Neutrophil (primary cell): Measurements from ENCODE around the gene SORD.

Source experiments
- H3K27ac ChIP-seq: fragments of 200-600 bp; sonication (generic); 2 replicates; pipeline ENCODE4 v1.5.1; 2016; ENCODE audit warnings: mild to moderate bottlenecking, moderate library complexity
- H3K27me3 ChIP-seq: fragments of 200-600 bp; sonication (generic); 2 replicates; pipeline ENCODE4 v1.6.0; 2016; ENCODE audit warnings: mild to moderate bottlenecking
- H3K36me3 ChIP-seq: fragments of 200-600 bp; sonication (generic); 2 replicates; pipeline ENCODE4 v1.5.1; 2017
- H3K4me1 ChIP-seq, 2 experiments: fragments of 200-600 bp in 1 of 2; sonication (generic) in 1 of 2; 1 replicate in 1 of 2; 2 replicates in 1 of 2; pipeline versions ENCODE4 v1.5.1 to v1.6.1; 2013 to 2016; ENCODE audit warnings: low read depth in 1 of 2, low read length in 1 of 2, mild to moderate bottlenecking in 1 of 2, moderate library complexity in 1 of 2; ENCODE audit not compliant: control insufficient read depth in 1 of 2, insufficient read depth in 1 of 2
- H3K4me3 ChIP-seq, 2 experiments: fragments of 200-600 bp in 1 of 2; sonication (generic) in 1 of 2; 1 replicate in 1 of 2; 2 replicates in 1 of 2; pipeline ENCODE4 v1.5.1; 2013 to 2016; ENCODE audit warnings: low read depth in 1 of 2, low read length in 1 of 2, mild to moderate bottlenecking in 1 of 2, moderate library complexity in 1 of 2
- H3K9me3 ChIP-seq: fragments of 200-600 bp; sonication (generic); 2 replicates; pipeline ENCODE4 v1.5.1; 2016
- CTCF ChIP-seq: fragments of 200-600 bp; sonication (generic); IDR thresholded peaks from 2 replicates; pipeline ENCODE4 v1.5.1; 2016; ENCODE audit warnings: antibody characterized with exemption

The SORD gene

GRCh38 chr15:45122719-45123118 lies 99.7 kb downstream of the SORD start:
- TF ChIP-seq CTCF = no peak
- Histone ChIP-seq H3K36me3 (no peaks in the 10 kb centered on the region), H3K4me1 (peaks cover 3 to 6% of the 10 kb centered on the region in 2 experiments)

GRCh38 chr15:45123397-45123796 lies 100.4 kb downstream of the SORD start:
- Histone ChIP-seq H3K9me3 (no peaks in the 10 kb centered on the region), H3K36me3 (no peaks in the 10 kb centered on the region), H3K27me3 (peaks cover 96% of the 10 kb centered on the region), H3K27ac (no peak overlapping the region), H3K4me3 (no peak overlapping the region), H3K4me1 (no peaks in the 10 kb centered on the region)
- TF ChIP-seq CTCF = no peak

More at GRCh38 chr15:45122719-45123118, 99.7 kb downstream of the SORD start:
- no peak overlapping the region for H3K4me3 ChIP-seq
- H3K9me3 ChIP-seq = no peaks in the 10 kb centered on the region
- H3K27me3 ChIP-seq = peaks cover 96% of the 10 kb centered on the region
- H3K27ac ChIP-seq = no peak overlapping the region

DNA sequence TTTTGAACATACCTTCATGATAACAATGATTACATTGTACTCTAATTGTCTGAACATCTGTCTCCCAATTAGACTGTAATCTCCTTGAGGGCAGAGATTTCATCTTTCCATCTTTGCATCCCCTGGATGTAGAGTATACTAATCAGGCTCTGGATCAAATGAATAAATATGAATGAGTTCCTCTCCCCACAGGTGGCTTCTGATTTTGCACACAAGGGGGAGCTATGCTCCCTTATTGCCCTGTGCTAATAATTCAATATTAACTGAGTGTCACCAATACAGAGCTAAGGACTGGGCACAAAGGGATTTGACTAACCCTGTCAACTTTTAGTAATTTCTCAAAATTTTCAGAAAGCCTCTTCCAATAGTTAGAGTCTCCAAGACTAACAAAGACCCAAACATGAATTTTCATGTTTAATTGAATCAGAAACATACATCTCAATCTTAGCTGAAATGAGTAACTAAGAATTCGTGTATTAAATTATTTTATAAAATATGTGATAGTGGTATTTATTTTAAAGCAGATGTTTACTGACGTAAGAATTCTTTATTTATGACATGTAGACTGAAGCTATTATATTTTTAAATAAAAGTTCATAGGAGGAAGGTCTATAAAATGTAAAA lies 103.7 kb downstream of the SORD start:
- H3K27me3 ChIP-seq = peaks cover 99% of the 10 kb centered on the region
- peaks cover 0 to 8% of the 10 kb centered on the region in 2 experiments for H3K4me1 ChIP-seq
- H3K27ac ChIP-seq = no peak overlapping the region
- H3K36me3 ChIP-seq = no peaks in the 10 kb centered on the region
- H3K4me3 ChIP-seq = no peak overlapping the region
- no peaks in the 10 kb centered on the region for H3K9me3 ChIP-seq
- no peak for TF ChIP-seq CTCF
